HepG2 (cell line): ENCODE results near the gene PSKH1. TPM values are rescaled to one million over a fixed set of nuclear protein-coding genes. Genes with fewer than 3 reads are reported as not detected.

ENCODE experiments used
- BRD4 ChIP-seq: sonication (generic); formaldehyde crosslinking; IDR thresholded peaks from 2 replicates; pipeline ENCODE4 v1.4.0; 2020; ENCODE audit warnings: missing genetic modification reagents
- CAMTA2 ChIP-seq: sonication (generic); formaldehyde crosslinking; IDR thresholded peaks from 2 replicates; pipeline ENCODE4 v1.4.0; 2020; ENCODE audit warnings: mild to moderate bottlenecking, missing genetic modification reagents, borderline replicate concordance
- ERF ChIP-seq: IDR thresholded peaks from 2 replicates; pipeline ENCODE4 v1.6.1; 2018; ENCODE audit warnings: missing biosample characterization, missing genetic modification reagents
- HNF4A ChIP-seq: sonication (generic); formaldehyde crosslinking; IDR thresholded peaks from 2 replicates; pipeline ENCODE4 v1.4.0; 2020; ENCODE audit warnings: missing genetic modification reagents
- IRF2 ChIP-seq: IDR thresholded peaks from 2 replicates; pipeline ENCODE4 v1.6.1; 2018; ENCODE audit warnings: missing genetic modification reagents, missing compliant biosample characterization
- ISX ChIP-seq: sonication (generic); formaldehyde crosslinking; conservative IDR thresholded peaks from 2 replicates; pipeline ENCODE4 v1.5.0; 2020; ENCODE audit warnings: missing genetic modification reagents
- MLXIP ChIP-seq: sonication (generic); formaldehyde crosslinking; IDR thresholded peaks from 2 replicates; pipeline ENCODE4 v1.9.0; 2021; ENCODE audit warnings: missing genetic modification reagents, borderline replicate concordance
- PHF20 ChIP-seq: sonication (generic); formaldehyde crosslinking; IDR thresholded peaks from 2 replicates; pipeline ENCODE4 v1.5.0; 2020; ENCODE audit warnings: mild to moderate bottlenecking, missing genetic modification reagents
- RNF2 ChIP-seq: fragments of 450-650 bp; conservative IDR thresholded peaks from 2 replicates; pipeline ENCODE4 v1.6.1; 2016; ENCODE audit warnings: low read depth
- TMF1 ChIP-seq: sonication (generic); formaldehyde crosslinking; IDR thresholded peaks from 2 replicates; pipeline ENCODE4 v1.8.1; 2022; ENCODE audit warnings: low read depth, missing genetic modification reagents
- ZFP1 ChIP-seq: IDR thresholded peaks from 2 replicates; pipeline ENCODE4 v1.6.1; 2016
- ZFP36 ChIP-seq: fragments of 150-350 bp; IDR thresholded peaks from 2 replicates; pipeline ENCODE4 v1.6.1; 2018; ENCODE audit warnings: borderline replicate concordance, low read length, low read depth; ENCODE audit not compliant: partially characterized antibody
- ZNF562 ChIP-seq: sonication (generic); formaldehyde crosslinking; IDR thresholded peaks from 2 replicates; pipeline ENCODE4 v1.8.0; 2022; ENCODE audit warnings: missing genetic modification reagents, borderline replicate concordance
- ZNF567 ChIP-seq: sonication (generic); formaldehyde crosslinking; IDR thresholded peaks from 2 replicates; pipeline ENCODE4 v1.8.1; 2023; ENCODE audit warnings: mild to moderate bottlenecking, missing genetic modification reagents, borderline replicate concordance
- ZNF687 ChIP-seq: sonication (generic); formaldehyde crosslinking; IDR thresholded peaks from 2 replicates; pipeline ENCODE4 v1.5.1; 2020; ENCODE audit warnings: mild to moderate bottlenecking, missing genetic modification reagents, moderate library complexity
- polyA plus RNA-seq, 8 experiments: library from polyadenylated mRNA; depleted of rRNA in 3 of 8; stranded (reverse) in 7 of 8; unstranded in 1 of 8; fragments of >200 nt; fragmentation: Illumina TruSeq in 4 of 8; extraction: Trizol in 4 of 8; gene quantifications; 2 replicates each; pipeline versions ENCODE4 v1.2.1 to v1.2.3, GENCODE V29; 2011 to 2016; ENCODE audit warnings: low read depth in 4 of 8, missing spikeins in 1 of 8, mixed read lengths in 1 of 8; ENCODE audit not compliant: insufficient read depth in 1 of 8
- total RNA-seq, 5 experiments: library from RNA; depleted of rRNA; stranded (reverse); fragments of >200 nt; fragmentation: Illumina TruSeq; extraction: Trizol; gene quantifications; 2 replicates each; pipeline ENCODE4 v1.2.3, GENCODE V29; 2016; ENCODE audit warnings: low read depth in 1 of 5
- TF ChIP-seq, protein P1 (sequence below): sonication (generic); formaldehyde crosslinking; IDR thresholded peaks from 2 replicates; pipeline ENCODE4 v1.8.1; 2023; ENCODE audit warnings: mild to moderate bottlenecking, missing genetic modification reagents, borderline replicate concordance
- TF ChIP-seq, protein P2 (sequence below): sonication (generic); formaldehyde crosslinking; IDR thresholded peaks from 2 replicates; pipeline ENCODE4 v1.4.0; 2020; ENCODE audit warnings: missing genetic modification reagents

Gene PSKH1
- total and polyA plus RNA-seq, 2 of the 13 experiments (the other 11 are each of a cell fraction or from before 2014, with no cell fraction given): 8.4 to 19.1 TPM

GRCh38 chr16:67967183-67967957 lies 74.3 kb downstream of the PSKH1 start (continued):
- TF ChIP-seq BRD4 (CRISPR knock-in tag): no peak
- no peak for TF ChIP-seq MLXIP (CRISPR knock-in tag)
- no peak for TF ChIP-seq PHF20 (CRISPR knock-in tag)
- no peak for TF ChIP-seq CAMTA2 (CRISPR knock-in tag)
- TF ChIP-seq, protein P1, sequence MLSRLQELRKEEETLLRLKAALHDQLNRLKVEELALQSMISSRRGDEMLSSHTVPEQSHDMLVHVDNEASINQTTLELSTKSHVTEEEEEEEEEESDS: no peak
- TF ChIP-seq IRF2 (CRISPR knock-in tag): no peak
- TF ChIP-seq ISX (CRISPR knock-in tag): no peak
- TF ChIP-seq ZFP1: no peak
- no peak; the same call in 1 of the 2 replicates for TF ChIP-seq TMF1 (CRISPR knock-in tag)
- no peak for TF ChIP-seq ZNF567 (CRISPR knock-in tag)
- no peak for TF ChIP-seq ZNF687 (CRISPR knock-in tag)
- TF ChIP-seq ERF (CRISPR knock-in tag): no peak
- no peak for TF ChIP-seq ZFP36
- TF ChIP-seq, protein P2, sequence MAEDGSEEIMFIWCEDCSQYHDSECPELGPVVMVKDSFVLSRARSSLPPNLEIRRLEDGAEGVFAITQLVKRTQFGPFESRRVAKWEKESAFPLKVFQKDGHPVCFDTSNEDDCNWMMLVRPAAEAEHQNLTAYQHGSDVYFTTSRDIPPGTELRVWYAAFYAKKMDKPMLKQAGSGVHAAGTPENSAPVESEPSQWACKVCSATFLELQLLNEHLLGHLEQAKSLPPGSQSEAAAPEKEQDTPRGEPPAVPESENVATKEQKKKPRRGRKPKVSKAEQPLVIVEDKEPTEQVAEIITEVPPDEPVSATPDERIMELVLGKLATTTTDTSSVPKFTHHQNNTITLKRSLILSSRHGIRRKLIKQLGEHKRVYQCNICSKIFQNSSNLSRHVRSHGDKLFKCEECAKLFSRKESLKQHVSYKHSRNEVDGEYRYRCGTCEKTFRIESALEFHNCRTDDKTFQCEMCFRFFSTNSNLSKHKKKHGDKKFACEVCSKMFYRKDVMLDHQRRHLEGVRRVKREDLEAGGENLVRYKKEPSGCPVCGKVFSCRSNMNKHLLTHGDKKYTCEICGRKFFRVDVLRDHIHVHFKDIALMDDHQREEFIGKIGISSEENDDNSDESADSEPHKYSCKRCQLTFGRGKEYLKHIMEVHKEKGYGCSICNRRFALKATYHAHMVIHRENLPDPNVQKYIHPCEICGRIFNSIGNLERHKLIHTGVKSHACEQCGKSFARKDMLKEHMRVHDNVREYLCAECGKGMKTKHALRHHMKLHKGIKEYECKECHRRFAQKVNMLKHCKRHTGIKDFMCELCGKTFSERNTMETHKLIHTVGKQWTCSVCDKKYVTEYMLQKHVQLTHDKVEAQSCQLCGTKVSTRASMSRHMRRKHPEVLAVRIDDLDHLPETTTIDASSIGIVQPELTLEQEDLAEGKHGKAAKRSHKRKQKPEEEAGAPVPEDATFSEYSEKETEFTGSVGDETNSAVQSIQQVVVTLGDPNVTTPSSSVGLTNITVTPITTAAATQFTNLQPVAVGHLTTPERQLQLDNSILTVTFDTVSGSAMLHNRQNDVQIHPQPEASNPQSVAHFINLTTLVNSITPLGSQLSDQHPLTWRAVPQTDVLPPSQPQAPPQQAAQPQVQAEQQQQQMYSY (CRISPR knock-in tag): no peak
- TF ChIP-seq HNF4A (CRISPR knock-in tag): no peak
- TF ChIP-seq RNF2: no peak
- TF ChIP-seq ZNF562 (CRISPR knock-in tag): no peak
